ENCODE results near the gene ATCAY.
"Not testable (repeated sequence)": the region's sequence is repeated elsewhere in the genome, so short reads cannot be mapped to it uniquely, and the experiment has no call there.

- TF ChIP-seq, protein P1, sequence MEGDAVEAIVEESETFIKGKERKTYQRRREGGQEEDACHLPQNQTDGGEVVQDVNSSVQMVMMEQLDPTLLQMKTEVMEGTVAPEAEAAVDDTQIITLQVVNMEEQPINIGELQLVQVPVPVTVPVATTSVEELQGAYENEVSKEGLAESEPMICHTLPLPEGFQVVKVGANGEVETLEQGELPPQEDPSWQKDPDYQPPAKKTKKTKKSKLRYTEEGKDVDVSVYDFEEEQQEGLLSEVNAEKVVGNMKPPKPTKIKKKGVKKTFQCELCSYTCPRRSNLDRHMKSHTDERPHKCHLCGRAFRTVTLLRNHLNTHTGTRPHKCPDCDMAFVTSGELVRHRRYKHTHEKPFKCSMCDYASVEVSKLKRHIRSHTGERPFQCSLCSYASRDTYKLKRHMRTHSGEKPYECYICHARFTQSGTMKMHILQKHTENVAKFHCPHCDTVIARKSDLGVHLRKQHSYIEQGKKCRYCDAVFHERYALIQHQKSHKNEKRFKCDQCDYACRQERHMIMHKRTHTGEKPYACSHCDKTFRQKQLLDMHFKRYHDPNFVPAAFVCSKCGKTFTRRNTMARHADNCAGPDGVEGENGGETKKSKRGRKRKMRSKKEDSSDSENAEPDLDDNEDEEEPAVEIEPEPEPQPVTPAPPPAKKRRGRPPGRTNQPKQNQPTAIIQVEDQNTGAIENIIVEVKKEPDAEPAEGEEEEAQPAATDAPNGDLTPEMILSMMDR (IDR thresholded peaks at IDR 0.05; ENCODE audit: borderline replicate concordance, extremely low read depth, low read length, poor library complexity, severe bottlenecking), result not testable (repeated sequence)
- TF ChIP-seq EZH2 (IDR thresholded peaks at IDR 0.05; ENCODE audit: borderline replicate concordance, low read depth, low read length, severe bottlenecking), result not testable (repeated sequence)
Measured at GRCh38 chr19:3947316-3947933, 66.9 kb downstream of the ATCAY start.
